ENCODE data around the gene RENBP.

RENBP gene

DNA sequence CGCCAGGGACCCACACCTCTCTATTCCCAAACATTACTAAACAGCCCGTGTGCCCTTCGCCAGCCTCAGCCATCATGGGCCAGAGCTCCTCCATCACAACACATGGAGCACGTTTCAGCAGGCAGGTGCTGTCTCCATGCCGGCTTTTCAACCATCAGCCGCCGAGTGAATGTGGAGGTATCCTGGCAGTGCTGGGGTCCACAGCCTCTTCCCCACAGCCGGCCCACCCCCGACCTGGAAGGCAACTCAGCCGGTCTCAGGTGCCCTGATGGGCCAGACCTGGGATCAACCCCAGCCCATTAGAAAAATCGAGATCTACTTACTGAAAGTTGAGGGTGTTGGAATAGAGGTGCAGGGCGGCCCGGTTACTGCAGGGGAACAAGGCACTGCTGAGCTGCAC is 12.7 kb downstream of the RENBP start:
- no peak for DNase-seq

DNA sequence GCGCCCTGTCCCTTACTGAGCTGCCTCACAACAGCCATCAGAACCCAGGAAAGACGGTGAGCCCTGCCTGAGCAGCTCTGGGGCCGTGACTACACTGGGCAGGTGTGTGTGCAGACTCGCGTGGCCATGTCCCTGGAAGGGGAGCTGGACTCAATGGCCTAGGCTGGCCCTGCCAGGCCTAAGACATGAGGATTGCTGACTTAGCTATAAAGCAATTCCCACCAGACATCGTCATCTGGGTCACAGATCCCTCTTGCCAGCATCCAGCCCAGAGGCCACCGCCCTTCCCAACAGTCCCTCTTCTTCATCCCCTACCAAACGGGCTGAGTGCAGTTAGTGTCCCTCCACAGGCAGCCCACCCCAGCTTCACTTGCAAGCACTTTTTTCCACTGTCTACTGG is 13.3 kb downstream of the RENBP start:
- DNase-seq = no peak

DNA sequence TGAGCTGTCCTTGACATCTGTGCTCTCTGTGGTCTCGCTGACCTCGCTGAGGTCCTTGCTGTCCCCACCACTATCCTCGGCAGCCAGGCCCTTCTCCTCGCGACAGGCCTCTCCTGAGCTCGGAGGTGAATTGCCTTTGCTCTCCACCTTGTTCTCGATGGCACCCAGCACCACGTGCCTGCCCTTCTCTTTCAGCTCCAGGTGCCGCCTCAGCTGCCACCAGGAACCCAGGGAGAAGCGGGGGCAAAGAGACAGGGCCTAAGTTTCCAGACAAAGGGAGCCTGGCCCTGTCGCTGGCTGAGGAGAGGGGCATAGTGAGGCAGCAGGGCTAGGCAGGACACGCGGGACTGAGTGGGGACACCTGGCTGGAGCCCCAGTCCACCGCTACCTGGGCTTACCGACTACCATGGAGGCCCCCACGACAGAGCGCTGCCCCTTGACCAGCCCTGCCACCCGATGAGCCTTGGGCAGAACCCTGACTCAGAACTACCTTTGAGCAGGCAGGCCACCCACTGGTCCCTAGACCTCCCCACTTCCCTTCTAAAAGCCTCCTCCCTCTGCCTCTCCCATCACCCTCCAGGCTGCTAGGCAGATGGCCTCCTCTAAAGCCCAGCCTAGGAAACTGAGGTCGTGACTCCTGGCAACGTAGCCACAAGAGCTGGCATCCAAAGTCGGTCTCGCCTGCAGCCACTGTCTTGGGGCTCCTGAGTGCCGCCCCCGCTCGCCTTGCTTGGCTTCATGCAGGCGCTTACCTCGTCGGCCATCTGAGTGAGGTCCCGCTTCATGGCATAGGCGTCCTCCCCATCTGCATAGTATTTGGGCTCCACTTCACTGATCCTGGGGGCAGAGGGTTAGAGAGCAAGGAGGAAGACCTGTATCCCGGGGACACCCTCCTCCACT is 14.2 kb downstream of the RENBP start:
- no peak for DNase-seq

DNA sequence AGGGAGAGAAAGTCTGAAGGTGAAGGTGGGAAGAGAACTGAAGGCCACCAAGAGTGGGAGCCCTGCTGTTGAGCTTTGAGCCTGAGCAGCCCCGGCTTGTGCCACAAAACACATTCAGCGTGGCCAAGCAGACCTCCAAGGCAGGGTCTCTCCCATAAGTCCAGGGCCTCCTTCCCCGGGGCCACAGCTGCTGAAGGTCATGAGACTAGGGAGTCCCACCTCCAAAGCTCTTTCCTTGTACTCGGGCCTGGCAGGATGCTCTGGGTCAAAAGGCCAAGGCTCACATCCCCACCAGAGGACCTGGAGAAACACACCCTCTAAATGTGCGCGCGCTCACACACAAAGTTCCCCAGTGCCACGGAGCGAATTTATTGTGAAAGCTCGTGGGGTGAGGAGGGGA is 14.9 kb downstream of the RENBP start:
- no peak for DNase-seq

DNA sequence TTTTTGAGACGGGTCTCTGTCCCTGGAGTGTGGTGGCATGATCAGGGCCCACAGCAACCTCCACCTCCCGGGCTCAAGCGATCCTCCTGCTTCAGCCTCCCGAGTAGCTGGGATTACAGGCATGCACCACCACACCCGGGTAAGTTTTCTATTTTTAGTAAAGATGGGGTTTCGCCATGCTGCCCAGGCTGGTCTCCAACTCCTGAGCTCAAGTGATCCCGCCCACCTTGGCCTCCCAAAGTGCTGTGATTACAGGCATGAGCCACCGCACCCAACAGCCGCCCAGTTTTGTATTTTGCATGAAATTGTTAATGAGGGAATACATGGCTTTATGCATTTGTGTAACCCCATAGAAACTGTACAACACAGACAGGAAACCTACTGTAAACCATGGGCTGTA is 15.6 kb downstream of the RENBP start:
- DNase-seq = no peak

DNA sequence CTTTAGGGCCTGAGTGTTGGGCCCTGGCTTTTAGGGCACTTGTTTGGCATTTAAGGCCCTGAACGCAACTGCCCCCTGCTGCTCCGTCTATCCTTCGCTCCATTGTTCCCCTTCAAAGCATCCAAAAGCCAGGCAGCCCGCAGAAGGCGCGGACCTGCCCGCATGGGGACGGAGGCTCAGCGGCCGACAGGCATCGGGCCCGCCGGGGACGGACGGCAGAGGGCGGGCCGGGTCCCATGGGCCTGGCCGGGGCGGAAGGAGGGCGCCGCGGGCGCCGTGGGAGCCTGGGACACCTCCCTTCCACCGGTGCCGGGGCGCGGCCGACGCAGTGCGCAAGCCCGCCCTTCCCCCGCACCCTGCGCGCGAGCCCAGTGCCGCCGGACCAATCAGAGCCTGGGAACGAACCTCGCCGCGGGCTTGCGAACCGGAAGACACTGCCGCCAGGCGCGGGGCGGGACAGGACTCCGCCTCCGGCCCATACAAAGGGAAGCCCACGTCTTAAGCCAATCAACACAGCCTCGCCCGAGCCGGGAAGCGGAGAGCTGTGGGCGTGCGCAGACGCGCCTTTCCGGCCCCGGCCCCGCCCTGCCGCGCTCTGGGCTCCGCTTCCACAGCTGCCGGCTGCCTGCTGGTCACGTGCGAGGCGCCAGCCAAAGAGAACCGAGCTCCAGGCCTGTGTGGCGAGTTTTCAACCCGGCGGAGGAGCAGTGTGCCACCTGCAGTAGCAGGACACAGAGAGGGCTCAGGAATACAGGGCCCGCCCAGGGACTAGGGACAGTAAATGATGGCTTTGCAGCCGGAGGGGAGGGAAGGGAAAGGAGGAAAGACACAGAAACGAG is 16.3 kb downstream of the RENBP start:
- peak; percentile 77 for DNase-seq

DNA sequence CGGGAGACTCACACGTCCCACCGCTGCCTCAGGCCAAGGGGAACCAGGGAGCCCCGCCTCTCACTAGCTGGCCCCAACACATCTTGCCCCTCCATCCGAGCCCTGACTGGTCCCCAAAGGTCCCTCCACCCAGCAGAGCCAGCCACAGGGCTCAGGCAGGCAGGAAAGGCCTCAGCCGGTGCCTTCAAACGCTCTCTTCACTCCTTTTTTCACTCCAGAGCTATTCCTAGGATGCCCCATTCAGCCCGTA is 16.8 kb downstream of the RENBP start:
- DNase-seq = no peak

DNA sequence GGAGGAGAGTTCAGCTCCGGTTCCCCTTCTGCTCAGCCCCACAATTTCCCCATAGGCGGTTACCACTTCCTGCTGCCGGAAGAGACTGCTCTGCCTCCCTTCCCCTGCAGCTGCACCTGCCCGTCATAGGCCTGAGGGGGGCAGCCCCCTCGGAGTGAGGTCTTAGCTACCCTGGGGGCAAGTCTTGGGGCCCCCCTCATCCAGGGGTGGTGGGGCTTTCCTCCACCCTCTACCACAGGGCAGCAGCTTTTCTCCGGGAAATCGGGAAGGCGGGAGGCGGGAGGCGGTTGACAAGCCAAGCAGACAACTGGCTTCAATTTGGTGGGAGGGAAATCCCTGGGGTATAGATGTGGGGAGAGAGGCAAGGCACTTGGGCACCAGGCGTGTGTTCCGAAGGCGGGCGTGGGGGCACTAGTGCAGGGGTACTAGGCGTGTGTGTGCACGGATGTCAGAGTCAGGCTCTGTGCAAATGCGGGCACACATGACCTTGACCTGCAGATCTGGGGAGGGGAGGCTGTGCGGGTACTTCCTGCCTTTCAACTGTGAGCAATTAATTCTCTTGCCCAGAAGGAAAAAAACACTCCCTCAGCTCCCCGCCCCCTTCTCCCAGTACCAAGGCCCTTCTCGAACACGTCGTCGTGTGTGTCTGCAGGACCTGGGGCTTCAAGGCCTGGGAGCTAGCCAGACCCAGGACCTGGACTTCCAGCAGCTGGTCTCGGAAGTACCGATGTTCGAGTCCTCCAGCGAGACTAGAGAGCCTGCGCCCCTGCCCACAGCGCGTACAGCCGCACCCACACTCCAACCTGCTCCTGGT is 17.4 kb downstream of the RENBP start:
- DNase-seq = peak; percentile 79

DNA sequence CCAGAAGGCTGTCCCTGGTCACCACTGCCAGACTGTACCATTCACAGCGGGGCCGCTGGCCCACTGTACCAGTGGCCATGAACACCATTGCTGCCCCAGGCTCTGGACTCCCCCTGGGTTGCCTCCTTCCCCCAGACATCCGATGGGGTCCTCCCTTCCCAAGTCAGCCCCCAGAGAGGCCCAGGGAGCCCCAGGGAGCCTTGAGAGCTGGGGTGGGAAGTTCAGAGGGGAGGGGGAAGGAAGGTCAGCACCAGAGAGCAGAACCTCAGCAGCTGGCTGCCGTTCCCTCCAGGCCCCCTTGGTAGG is 17.9 kb downstream of the RENBP start:
- no peak for DNase-seq

DNA sequence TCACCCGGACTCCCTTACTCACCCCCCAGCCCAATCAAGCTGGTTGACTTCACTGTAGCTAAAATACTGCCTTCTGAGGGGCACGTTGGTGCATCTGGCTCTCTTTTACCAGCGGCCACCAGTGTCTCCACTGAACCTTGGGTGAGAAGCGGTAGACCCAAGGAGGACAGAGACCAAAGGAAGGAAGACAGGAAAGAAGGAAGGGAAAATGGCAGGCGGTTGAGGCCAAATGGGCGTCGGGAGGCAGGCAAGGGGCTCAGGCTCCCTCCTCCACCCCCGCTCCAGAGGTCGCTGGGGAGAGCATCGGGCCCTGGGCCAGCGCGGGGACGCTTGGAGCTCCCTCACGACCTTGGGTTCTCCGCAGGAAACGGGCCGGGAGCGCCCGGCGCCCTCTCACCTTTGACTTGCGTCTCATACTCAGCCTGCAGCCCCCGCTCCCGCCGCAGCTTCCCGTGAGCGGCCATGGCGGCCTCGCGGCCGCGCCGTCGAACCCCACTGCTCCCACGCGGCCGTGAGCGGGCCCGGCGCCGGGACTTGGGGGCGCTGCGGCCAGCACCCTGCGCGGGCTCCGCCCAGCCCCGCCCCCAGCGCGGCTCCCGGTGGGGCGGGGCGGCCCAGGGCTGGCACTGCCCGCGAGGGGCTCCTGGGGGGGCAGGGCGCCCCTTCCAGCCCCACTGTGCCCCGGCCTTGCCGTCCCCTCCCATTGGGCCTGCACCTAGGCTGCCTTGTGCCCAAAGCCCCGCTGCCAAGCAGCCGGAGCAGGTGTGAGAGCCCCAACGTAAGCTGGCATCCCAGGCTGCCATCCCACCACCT is 18.5 kb downstream of the RENBP start, which contains the start of gene ARHGAP4:
Gene ARHGAP4, minus strand, starts transcription at position 526 of the 813 bp plus-strand sequence. Its CDS starts 62 bp downstream, at position 464.
- DNase-seq = no peak

DNA sequence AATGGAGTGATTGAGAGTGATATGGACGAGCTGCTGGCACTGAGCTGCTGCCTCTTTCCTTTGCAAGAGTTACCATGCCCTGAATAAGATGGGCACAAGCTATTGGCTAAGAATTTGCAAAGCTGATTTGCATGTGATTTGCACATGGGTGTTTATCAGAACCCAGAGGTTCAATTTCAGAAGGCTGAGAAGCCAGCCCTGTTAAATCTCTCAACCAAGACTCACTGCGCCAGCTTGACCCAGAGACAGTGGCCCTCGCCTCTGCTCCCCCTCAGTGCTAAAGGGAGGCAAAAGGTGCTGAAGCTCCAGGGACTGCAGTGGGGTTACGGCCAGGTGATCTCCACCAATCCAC is 19.1 kb downstream of the RENBP start:
- no peak for DNase-seq

DNA sequence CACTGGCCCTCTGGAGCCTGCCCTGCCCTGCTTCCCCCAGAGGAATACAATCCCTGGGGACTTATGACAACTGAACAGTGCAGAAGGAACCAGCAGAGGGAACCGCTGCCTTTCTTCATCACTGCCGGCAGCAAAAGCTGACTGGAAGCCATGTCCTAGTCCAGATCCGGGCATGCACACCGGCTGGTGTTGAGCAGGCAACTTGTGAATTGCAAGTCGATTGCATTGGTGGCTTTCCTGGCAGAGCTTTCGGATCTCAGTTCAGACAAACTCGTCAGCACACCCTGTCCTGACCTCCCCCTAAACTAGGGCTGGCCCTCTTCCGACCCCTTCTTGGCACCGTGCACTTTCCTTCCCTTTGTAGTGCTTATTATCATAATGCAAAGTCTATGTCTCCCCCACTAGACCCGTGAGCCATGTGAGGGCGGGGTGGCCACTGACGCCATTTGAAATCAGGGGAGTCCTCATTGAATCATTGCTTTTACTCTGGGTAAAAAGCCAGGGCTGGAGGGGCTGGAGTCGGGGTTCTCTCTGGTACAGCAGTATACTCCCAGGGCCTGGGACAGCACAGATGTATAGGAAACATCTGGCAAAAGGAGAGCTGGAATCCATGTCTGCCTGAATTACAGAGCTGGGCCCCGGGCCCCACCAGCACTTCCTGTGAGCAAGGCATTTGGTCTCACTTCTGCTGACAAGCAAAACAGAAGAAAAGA is 20.1 kb downstream of the RENBP start:
- no peak for DNase-seq

DNA sequence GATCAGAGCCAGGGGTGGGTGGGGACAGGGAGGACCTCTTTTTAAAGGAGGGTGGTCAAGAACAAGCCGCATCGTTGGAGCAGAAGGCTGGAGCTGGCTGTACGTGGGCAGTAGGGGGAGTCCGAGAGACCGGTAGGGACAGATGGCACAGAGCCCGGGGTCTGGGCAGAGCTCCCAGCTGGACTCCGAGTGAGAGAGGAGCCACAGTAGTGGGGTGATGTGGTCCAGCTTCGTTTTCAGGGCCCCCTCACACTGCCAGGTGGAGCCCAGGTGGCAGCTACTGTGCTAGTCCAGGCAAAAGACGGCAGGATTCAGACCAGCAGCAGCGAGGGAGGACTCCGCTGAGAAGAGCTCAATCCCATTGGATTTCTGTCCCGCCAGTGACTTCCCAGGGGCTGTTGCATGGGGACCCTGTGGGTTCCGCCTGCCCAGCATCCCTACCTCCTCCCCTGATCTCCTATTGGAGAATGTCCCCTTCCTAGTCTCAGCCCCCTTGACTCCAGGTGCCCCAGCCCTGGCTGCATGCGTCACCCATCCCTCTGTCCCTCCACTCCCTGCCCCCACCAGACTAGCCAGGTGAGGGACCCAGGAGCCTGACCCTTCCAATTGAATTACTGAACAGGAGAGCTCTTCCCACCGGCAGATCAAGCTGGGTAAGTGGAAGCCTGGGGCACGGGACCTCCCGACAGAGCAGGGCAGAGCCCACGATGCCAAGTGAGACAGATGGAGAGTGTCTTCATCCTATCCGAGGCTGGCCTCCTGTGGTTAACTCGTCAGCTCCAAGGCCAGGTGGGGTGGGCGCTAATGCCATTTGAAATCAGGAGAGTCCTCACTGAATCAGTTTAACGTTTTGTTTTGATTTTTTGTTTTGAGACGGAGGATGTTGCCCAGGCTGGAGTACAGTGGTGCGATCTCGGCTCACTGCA is 21.2 kb downstream of the RENBP start:
- DNase-seq = no peak

DNA sequence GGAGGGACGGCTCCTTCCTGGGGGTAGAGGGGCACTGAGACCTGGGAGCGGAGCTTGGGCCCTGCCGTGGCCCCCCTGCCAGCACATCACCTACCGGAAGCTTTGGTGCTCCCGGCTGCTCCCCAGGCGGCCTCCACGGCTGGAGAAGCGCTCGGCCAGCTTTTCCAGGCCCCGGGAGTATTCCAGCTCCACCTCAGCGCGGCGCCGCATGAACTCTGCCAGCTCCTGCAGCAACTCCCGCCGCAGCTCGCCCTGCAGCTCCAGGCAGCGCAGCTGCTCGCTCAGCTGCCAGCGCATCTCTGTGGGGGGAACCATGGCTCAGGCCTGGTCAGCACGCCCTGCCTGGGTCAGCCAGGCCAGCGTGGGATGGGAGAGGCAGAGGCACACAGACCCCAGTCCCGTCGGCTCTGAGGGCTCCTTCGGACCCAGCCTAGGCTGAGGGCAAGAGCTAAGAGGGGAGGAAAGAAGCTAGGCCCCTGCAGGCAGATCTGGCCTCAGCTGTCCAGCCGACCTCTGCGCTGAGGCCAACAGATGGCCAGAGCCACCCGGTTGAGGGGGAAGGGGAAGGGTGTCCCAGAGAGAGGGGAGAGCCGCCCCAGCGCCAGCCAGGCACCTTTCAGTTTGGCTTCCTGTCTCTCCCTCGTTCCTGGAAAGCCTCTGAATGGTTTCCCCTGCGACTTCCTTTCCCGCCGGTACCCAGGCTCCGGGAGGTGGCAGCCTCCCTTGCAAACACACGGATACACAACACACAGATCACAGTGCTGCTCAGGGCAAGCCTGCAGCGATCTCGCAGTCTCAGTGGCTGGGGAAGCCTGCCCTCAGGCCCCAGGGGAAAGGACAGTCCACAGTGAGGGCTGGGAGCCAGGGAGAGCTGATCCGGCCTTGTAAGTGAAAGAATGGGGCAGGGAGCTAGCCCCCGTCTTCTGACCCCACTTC is 22.7 kb downstream of the RENBP start:
- DNase-seq = no peak

DNA sequence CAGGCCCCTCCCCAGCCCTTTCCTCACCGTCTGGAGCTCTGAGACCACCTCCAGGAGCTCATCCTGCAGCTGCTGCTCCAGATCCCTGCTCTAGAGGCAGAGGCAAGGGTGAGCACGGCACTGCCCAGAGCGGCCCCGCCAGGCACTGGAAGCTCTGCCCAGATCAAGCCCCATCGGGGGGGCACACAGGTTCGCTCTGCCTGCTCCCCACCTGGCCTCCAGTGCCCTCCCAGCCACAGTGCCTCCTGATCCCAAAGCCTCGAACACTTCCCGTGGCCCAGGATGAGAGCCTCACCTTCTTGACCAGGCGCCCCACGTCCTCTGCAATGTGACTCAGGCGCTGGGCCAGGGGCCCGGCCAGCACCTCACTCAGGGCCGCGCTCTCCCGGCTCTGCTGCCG is 23.4 kb downstream of the RENBP start:
- DNase-seq = no peak

DNA sequence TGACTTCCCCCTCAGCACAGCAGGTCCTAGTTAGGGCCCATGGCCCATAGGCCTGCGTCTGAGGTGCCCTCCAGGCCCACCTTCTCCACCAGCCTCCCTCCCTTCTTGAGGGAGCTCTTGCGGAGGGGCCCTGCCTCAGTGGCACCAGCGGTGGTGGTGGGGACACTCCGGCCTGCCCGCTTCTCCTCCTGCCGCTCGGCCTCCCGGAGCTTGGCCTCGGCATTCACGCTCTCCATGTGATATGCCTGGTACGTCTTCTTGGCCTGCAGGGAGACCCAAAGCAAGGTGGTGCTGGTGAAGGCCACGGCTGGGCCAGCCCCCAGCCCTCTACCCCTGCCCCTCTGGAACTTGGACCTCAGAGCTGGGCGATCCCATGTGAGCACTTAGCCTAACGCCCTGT is 23.9 kb downstream of the RENBP start:
- DNase-seq = no peak

DNA sequence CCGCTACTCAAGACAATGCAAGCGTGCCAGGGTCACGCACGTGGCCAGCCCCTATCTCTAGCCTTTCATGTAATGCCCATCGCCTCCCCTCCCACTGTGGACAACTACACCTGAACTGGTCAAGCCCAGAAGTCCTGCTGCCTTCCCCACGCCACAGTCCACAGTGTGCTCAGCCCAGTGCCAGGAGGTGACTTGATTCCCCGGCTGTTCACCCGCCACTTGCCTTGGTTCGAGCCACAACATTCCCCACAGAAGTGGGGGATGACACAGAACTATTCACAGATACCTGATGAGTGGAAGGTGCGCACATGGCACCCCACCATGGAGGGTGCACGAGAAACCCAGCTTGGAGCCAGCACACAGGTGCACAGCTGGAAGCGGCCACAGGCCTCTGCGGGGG is 25.2 kb downstream of the RENBP start:
- no peak for DNase-seq

DNA sequence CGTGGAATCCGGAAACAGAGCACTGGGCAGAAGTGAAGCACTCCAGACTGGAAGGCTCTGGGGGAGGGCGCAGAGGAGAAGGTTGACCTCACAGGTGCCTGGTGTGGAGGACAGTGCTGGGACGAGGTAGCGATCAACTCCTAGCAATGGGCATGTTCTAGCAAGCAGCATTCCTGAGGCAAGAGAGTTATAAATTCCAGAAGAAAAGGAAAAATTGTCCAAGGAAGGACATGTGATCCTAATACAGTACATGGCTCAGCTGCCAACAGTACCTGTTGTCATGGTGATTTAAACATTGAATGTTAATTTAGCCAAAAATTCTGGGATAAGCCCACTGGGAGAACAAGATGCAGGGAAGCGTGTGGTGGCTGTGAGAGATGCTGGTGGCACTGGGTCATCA is 26.6 kb downstream of the RENBP start:
- DNase-seq = no peak

DNA sequence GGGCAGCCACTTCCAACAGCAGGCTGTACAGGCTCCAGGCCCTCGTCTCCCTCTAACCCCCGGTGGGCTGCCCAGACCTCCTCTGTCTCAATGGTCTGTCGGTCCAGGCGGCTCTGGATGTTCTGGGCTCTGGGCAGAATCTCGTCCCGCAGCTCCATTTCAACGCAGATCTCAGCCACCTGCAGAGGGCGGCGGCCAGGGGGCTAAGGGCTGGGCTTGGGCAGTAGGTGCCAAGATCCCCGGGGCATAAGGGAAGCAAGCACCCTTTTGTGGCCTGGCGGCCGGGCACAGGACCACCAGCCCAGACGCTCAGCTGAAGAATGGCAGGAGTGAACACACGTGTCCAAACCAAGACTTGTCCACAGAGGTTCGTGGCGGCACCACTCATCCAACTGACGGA is 30.7 kb downstream of the RENBP start:
- no peak for DNase-seq

DNA sequence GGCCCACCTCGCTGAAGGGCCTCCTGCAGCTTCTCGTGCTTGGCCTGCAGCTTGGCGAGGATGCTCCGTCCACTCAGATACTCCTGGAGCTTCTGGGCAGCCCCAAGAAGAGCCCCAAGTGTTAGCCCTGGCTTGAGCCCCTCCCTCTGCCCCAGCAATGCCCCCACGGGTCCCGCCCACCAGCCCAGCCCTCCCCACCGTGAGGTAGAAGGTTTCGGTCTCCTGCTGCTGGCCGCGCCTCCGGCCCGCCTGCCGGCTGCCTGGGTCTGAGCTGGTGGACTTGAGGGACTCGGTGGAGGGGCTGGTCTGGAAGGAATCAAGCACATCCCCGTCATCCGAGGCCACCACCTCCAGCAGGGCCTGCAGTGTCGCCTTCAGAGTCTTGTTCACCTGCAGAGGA is 31.2 kb downstream of the RENBP start:
- no peak for DNase-seq

Data from SIG-M5 (cell line).